B cell (primary cell): ENCODE measurements around the gene NPY1R. TPM values are rescaled to one million over a fixed set of nuclear protein-coding genes. Genes with fewer than 3 reads are reported as not detected.

Experiments
- ATAC-seq: fragments of 200-7000 bp; cut with Tn5 transposase; one replicate; pipeline ENCODE4 v1.10.0; 2021; ENCODE audit warnings: low read depth, mild to moderate bottlenecking, moderate number of reproducible peaks, moderate library complexity
- CTCF ChIA-PET: fragments of 350-600 bp; sonication (Branson Sonifier 250); formaldehyde crosslinking; loops from one replicate; lab custom pipeline; 2021; ENCODE audit warnings: antibody characterized with exemption, inconsistent platforms; lab: Charles Lee
- POLR2A ChIA-PET: fragments of 350-600 bp; sonication (Branson Sonifier 250); formaldehyde crosslinking; loops from one replicate; lab custom pipeline; 2021; ENCODE audit warnings: antibody characterized with exemption; lab: Charles Lee
- DNase-seq: peaks from one replicate; pipeline ENCODE4 v3.0.0; 2013
- H2AFZ ChIP-seq: 2 replicates; pipeline ENCODE4 v1.6.1; 2012; ENCODE audit warnings: mild to moderate bottlenecking, low read depth, low read length; ENCODE audit not compliant: insufficient read depth, poor library complexity, severe bottlenecking
- H3K27ac ChIP-seq, 2 donors: 1 replicate in 1 of 2; 2 replicates in 1 of 2; pipeline ENCODE4 v1.5.1; 2012 to 2013; ENCODE audit warnings: low read length in 2 of 2, mild to moderate bottlenecking in 2 of 2, moderate library complexity in 1 of 2
- H3K27me3 ChIP-seq, 4 experiments: fragments of 200-600 bp in 1 of 4; sonication (generic) in 1 of 4; replicated peaks in 1 of 4; 1 replicate in 2 of 4; 2 replicates in 2 of 4; pipeline versions ENCODE4 v1.6.1 to v1.7.0; 2013 to 2016; ENCODE audit warnings: low read length in 3 of 4, mild to moderate bottlenecking in 2 of 4, mixed read lengths in 1 of 4, moderate library complexity in 1 of 4; ENCODE audit not compliant: insufficient read depth in 4 of 4, control insufficient read depth in 3 of 4; ENCODE audit errors: control extremely low read depth in 1 of 4
- H3K36me3 ChIP-seq, 2 experiments: replicated peaks in 1 of 2; 1 replicate in 1 of 2; 2 replicates in 1 of 2; pipeline versions ENCODE4 v1.6.1 to v1.7.1; 2013; ENCODE audit warnings: low read length in 1 of 2; ENCODE audit not compliant: insufficient read depth in 2 of 2, control insufficient read depth in 1 of 2; ENCODE audit errors: control extremely low read depth in 1 of 2, extremely low read depth in 1 of 2
- H3K4me1 ChIP-seq, 2 donors: fragments of 200-600 bp in 1 of 2; sonication (generic) in 1 of 2; 1 replicate in 1 of 2; 2 replicates in 1 of 2; pipeline versions ENCODE4 v1.5.1 to v1.6.1; 2013 to 2017; ENCODE audit warnings: low read length in 2 of 2; ENCODE audit not compliant: control insufficient read depth in 2 of 2, insufficient read depth in 2 of 2
- H3K4me2 ChIP-seq: replicated peaks from 2 replicates; pipeline ENCODE3; 2012; ENCODE audit warnings: mild to moderate bottlenecking, low read depth, low read length; ENCODE audit not compliant: poor library complexity, severe bottlenecking
- H3K4me3 ChIP-seq, 5 experiments: fragments of 200-600 bp in 1 of 5; sonication (generic) in 1 of 5; 1 replicate in 3 of 5; 2 replicates in 2 of 5; pipeline versions ENCODE4 v1.5.1 to v1.7.0; 2011 to 2016; ENCODE audit warnings: low read length in 4 of 5, mild to moderate bottlenecking in 4 of 5, low read depth in 2 of 5, control low read depth in 1 of 5, moderate library complexity in 1 of 5; ENCODE audit not compliant: insufficient read depth in 1 of 5; ENCODE audit errors: control extremely low read depth in 1 of 5, extremely low read depth in 1 of 5
- H3K79me2 ChIP-seq: fragments of 200-600 bp; sonication (generic); one replicate; pipeline ENCODE4 v1.6.0; 2016; ENCODE audit warnings: low read length; ENCODE audit not compliant: control insufficient read depth, insufficient read depth
- H3K9ac ChIP-seq: fragments of 200-600 bp; sonication (generic); 2 replicates; pipeline ENCODE4 v1.6.1; 2017; ENCODE audit warnings: mild to moderate bottlenecking, low read length, moderate library complexity
- H3K9me3 ChIP-seq, 3 donors: one replicate each; pipeline versions ENCODE4 v1.6.1 to v1.7.1; 2013; ENCODE audit warnings: low read length in 2 of 3; ENCODE audit not compliant: control insufficient read depth in 2 of 3, insufficient read depth in 1 of 3; ENCODE audit errors: control extremely low read depth in 1 of 3
- H4K20me1 ChIP-seq: 2 replicates; pipeline ENCODE4 v1.6.0; 2012; ENCODE audit warnings: mild to moderate bottlenecking, low read length; ENCODE audit not compliant: insufficient read depth, control insufficient read depth, poor library complexity, severe bottlenecking
- H3K27ac Mint-ChIP-seq: one replicate; pipeline ENCODE4 v1.8.0; 2021; ENCODE audit warnings: mixed read lengths
- H3K27me3 Mint-ChIP-seq: one replicate; pipeline ENCODE4 v1.8.0; 2021; ENCODE audit warnings: mixed read lengths
- H3K4me1 Mint-ChIP-seq: one replicate; pipeline ENCODE4 v1.8.0; 2021; ENCODE audit warnings: mixed read lengths
- H3K4me3 Mint-ChIP-seq: one replicate; pipeline ENCODE4 v1.8.0; 2021; ENCODE audit warnings: mixed read lengths
- H3K9me3 Mint-ChIP-seq: one replicate; pipeline ENCODE4 v1.8.0; 2022; ENCODE audit warnings: mixed read lengths; ENCODE audit not compliant: insufficient read depth
- EZH2 ChIP-seq: IDR thresholded peaks from 2 replicates; pipeline ENCODE4 v1.6.1; 2012; ENCODE audit warnings: borderline replicate concordance, low read depth, mild to moderate bottlenecking, moderate library complexity, low read length; ENCODE audit not compliant: insufficient read depth, poor library complexity, severe bottlenecking
- WGBS: methylation state at CpG from one replicate; pipeline ENCODE4 v1.1.5; 2013; ENCODE audit warnings: missing lambda C conversion rate; ENCODE audit not compliant: insufficient coverage; 5-methylcytosine and 5-hydroxymethylcytosine counted together
- intact Hi-C: fragments of 100-400 bp; cut with micrococcal nuclease; formaldehyde crosslinking; loops from one replicate; pipeline ENCODE4 v1.10.0; 2022
- polyA plus RNA-seq: library from polyadenylated mRNA; depleted of rRNA; stranded (reverse); fragments of >200 nt; gene quantifications from 2 replicates; pipeline ENCODE4 v1.2.3, GENCODE V29; 2012
- total RNA-seq, 2 donors: library from RNA; stranded (reverse); fragments of 120-200 nt in 1 of 2; gene quantifications; 1 replicate in 1 of 2; 2 replicates in 1 of 2; pipeline versions ENCODE4 v1.2.3 to v1.2.4, GENCODE V29; 2013 to 2022
- TF ChIP-seq, protein P1 (sequence below): fragments of 200-600 bp; IDR thresholded peaks from one replicate; pipeline ENCODE4 v1.8.0; 2022; ENCODE audit warnings: antibody characterized with exemption, mild to moderate bottlenecking

Gene NPY1R
- total and polyA plus RNA-seq, 2 donors (not counting 1 experiment from before 2014, with no cell fraction given) = not detected

DNA sequence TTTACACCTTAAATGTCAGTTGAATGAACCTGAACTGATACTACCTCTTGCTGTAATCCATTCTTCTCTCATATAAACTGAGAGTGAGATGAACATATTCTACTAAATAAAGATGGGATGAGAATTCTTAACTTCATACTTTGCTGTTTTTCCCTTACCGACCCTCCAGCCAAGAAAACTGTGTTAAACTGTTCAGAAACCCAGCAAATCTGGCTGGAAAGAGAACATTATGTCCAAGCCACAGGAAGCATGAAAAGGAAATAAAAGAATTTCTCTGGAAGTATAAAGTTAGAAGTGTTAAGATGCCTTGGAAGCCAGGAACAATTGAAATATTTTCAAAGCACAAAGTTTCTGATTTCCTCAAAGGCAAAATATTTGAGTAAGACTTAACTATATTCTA lies 22.9 kb downstream of the NPY1R start:
- ChIA-PET CTCF (no interaction called here), POLR2A (no interaction called here)
- H3K27ac ChIP-seq = no peak overlapping the region
- Mint-ChIP-seq H3K9me3 (no peaks in the 10 kb centered on the region), H3K4me3 (no peak overlapping the region), H3K27ac (no peak overlapping the region), H3K27me3 (peaks cover 5% of the 10 kb centered on the region), H3K4me1 (no peaks in the 10 kb centered on the region)
- H4K20me1 ChIP-seq = no peaks in the 10 kb centered on the region
- H3K4me2 ChIP-seq = no peak overlapping the region
- DNase-seq (no peak), ATAC-seq (no peak)
- no peaks in the 10 kb centered on the region for H3K9me3 ChIP-seq
- H3K27me3 ChIP-seq = no peaks in the 10 kb centered on the region
- H3K9ac ChIP-seq = no peak overlapping the region
- TF ChIP-seq, protein P1, sequence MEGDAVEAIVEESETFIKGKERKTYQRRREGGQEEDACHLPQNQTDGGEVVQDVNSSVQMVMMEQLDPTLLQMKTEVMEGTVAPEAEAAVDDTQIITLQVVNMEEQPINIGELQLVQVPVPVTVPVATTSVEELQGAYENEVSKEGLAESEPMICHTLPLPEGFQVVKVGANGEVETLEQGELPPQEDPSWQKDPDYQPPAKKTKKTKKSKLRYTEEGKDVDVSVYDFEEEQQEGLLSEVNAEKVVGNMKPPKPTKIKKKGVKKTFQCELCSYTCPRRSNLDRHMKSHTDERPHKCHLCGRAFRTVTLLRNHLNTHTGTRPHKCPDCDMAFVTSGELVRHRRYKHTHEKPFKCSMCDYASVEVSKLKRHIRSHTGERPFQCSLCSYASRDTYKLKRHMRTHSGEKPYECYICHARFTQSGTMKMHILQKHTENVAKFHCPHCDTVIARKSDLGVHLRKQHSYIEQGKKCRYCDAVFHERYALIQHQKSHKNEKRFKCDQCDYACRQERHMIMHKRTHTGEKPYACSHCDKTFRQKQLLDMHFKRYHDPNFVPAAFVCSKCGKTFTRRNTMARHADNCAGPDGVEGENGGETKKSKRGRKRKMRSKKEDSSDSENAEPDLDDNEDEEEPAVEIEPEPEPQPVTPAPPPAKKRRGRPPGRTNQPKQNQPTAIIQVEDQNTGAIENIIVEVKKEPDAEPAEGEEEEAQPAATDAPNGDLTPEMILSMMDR = no peak
- no peak for TF ChIP-seq EZH2
- H3K4me1 ChIP-seq = no peaks in the 10 kb centered on the region
- H3K79me2 ChIP-seq = no peaks in the 10 kb centered on the region
- no peak overlapping the region for H3K4me3 ChIP-seq
- no peaks in the 10 kb centered on the region for H3K36me3 ChIP-seq
- H2AFZ ChIP-seq = no peak overlapping the region
- WGBS = no CpG with 5 or more reads among the region's 1 CpG
- intact Hi-C loops = no loop called here

DNA sequence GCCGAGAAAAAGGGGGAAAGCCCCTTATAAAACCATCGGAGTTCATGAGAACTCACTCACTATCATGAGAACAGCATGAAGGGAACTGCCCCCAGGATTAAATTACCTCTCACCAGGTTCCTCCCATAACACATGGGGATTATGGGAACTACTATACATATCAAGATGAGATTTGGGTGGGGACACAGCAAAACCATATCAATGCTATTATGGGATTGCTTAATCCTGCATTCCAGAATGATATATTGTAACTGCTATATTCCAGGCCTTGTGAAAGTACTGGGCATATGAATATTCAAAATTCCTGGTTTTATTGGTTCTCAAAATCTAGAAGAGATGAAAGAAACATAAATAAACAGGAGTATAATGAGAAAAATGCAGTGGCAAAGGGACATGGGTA lies 29.3 kb downstream of the NPY1R start:
- Histone ChIP-seq H3K4me1 (no peaks in the 10 kb centered on the region), H3K79me2 (no peaks in the 10 kb centered on the region), H2AFZ (no peak overlapping the region), H4K20me1 (no peaks in the 10 kb centered on the region), H3K9me3 (no peaks in the 10 kb centered on the region), H3K27ac (no peak overlapping the region), H3K4me2 (no peak overlapping the region), H3K4me3 (no peak overlapping the region), H3K9ac (no peak overlapping the region), H3K27me3 (no peaks in the 10 kb centered on the region), H3K36me3 (no peaks in the 10 kb centered on the region)
- Mint-ChIP-seq H3K4me1 (no peaks in the 10 kb centered on the region), H3K27ac (no peak overlapping the region), H3K4me3 (no peak overlapping the region), H3K9me3 (no peaks in the 10 kb centered on the region), H3K27me3 (no peaks in the 10 kb centered on the region)
- ChIA-PET POLR2A (no interaction called here), CTCF (no interaction called here)
- ATAC-seq (no peak), DNase-seq (no peak)
- TF ChIP-seq, protein P1 = no peak
- TF ChIP-seq EZH2 = no peak
- 63% methylated on average over 1 of the region's 2 CpGs for WGBS
- intact Hi-C loops = no loop called here
